GM18502 (cell line): Measurements from ENCODE around the gene FSD1L.
"Not testable (repeated sequence)": the region's sequence is repeated elsewhere in the genome, so short reads cannot be mapped to it uniquely, and the experiment has no call there.

Experiments
- ATAC-seq: cut with Tn5 transposase; IDR thresholded peaks from one replicate; pipeline ENCODE4 v1.9.1; 2021; ENCODE audit warnings: mild to moderate bottlenecking; ENCODE audit not compliant: unreplicated experiment, poor library complexity

The FSD1L gene

GRCh38 chr9:105475302-105475701, 27.5 kb downstream of the FSD1L start:
- no peak for ATAC-seq

GRCh38 chr9:105479846-105480245, 32.0 kb downstream of the FSD1L start:
- no peak for ATAC-seq

GRCh38 chr9:105483618-105484017, 35.8 kb downstream of the FSD1L start:
- ATAC-seq, result peak; percentile 84

GRCh38 chr9:105484226-105484625, 36.4 kb downstream of the FSD1L start:
- ATAC-seq, result no peak

GRCh38 chr9:105485131-105485530, 37.3 kb downstream of the FSD1L start:
- ATAC-seq, result no peak

- ATAC-seq, result no peak
Measured at GRCh38 chr9:105496826-105497225, 49.0 kb downstream of the FSD1L start.

- ATAC-seq, result no peak
Measured at GRCh38 chr9:105497704-105498103, 49.9 kb downstream of the FSD1L start.

- ATAC-seq, result peak; percentile 88
Measured at GRCh38 chr9:105500108-105500766, 52.4 kb downstream of the FSD1L start.

GRCh38 chr9:105501414-105501813, 53.6 kb downstream of the FSD1L start:
- no peak for ATAC-seq

- no peak for ATAC-seq
Measured at GRCh38 chr9:105502276-105502675, 54.4 kb downstream of the FSD1L start.

GRCh38 chr9:105503881-105504280, 56.0 kb downstream of the FSD1L start:
- ATAC-seq, result peak; percentile 40

- ATAC-seq, result no peak
Measured at GRCh38 chr9:105507096-105507790, 59.4 kb downstream of the FSD1L start.

- no peak for ATAC-seq
Measured at GRCh38 chr9:105508530-105508929, 60.7 kb downstream of the FSD1L start.

GRCh38 chr9:105510024-105510423, 62.2 kb downstream of the FSD1L start:
- ATAC-seq, result peak; percentile 81

- no peak for ATAC-seq
Measured at GRCh38 chr9:105511446-105511845, 63.6 kb downstream of the FSD1L start.

- no peak for ATAC-seq
Measured at GRCh38 chr9:105515811-105516413, 68.1 kb downstream of the FSD1L start.

GRCh38 chr9:105519710-105520369, 72.0 kb downstream of the FSD1L start:
- peak; percentile 59 for ATAC-seq

GRCh38 chr9:105520992-105521391, 73.2 kb downstream of the FSD1L start:
- not testable (repeated sequence) for ATAC-seq

GRCh38 chr9:105522618-105523385, 75.0 kb downstream of the FSD1L start:
- peak; percentile 88 for ATAC-seq

GRCh38 chr9:105531530-105531929, 83.7 kb downstream of the FSD1L start:
- no peak for ATAC-seq
